Activated naive CD8-positive, alpha-beta T cell treated with anti-CD3 and anti-CD28 coated beads for 36 hours (primary cell): ENCODE results near the gene OR8G1. TPM values are rescaled to one million over a fixed set of nuclear protein-coding genes. Genes with fewer than 3 reads are reported as not detected.

Experiments used
- DNase-seq: peaks from one replicate; pipeline ENCODE4 v3.0.0; 2021
- H3K27ac Mint-ChIP-seq: one replicate; pipeline ENCODE4 v1.8.0; 2022; ENCODE audit warnings: mild to moderate bottlenecking, moderate library complexity, mixed read lengths
- H3K27me3 Mint-ChIP-seq: one replicate; pipeline ENCODE4 v1.8.0; 2022; ENCODE audit warnings: mild to moderate bottlenecking, mixed read lengths
- H3K36me3 Mint-ChIP-seq: one replicate; pipeline ENCODE4 v1.8.0; 2021; ENCODE audit warnings: mild to moderate bottlenecking, mixed read lengths
- H3K4me1 Mint-ChIP-seq: one replicate; pipeline ENCODE4 v1.8.0; 2021; ENCODE audit warnings: mixed read lengths
- H3K4me3 Mint-ChIP-seq: one replicate; pipeline ENCODE4 v1.8.0; 2022; ENCODE audit warnings: mild to moderate bottlenecking, moderate library complexity, mixed read lengths
- H3K9me3 Mint-ChIP-seq: one replicate; pipeline ENCODE4 v1.8.0; 2022; ENCODE audit warnings: mixed read lengths
- total RNA-seq, 2 experiments: library from RNA; stranded (reverse); gene quantifications; one replicate each; pipeline ENCODE4 v1.2.3, GENCODE V29; 2021

The OR8G1 gene
- total RNA-seq, 2 experiments from 2014 or later, result not detected

DNA sequence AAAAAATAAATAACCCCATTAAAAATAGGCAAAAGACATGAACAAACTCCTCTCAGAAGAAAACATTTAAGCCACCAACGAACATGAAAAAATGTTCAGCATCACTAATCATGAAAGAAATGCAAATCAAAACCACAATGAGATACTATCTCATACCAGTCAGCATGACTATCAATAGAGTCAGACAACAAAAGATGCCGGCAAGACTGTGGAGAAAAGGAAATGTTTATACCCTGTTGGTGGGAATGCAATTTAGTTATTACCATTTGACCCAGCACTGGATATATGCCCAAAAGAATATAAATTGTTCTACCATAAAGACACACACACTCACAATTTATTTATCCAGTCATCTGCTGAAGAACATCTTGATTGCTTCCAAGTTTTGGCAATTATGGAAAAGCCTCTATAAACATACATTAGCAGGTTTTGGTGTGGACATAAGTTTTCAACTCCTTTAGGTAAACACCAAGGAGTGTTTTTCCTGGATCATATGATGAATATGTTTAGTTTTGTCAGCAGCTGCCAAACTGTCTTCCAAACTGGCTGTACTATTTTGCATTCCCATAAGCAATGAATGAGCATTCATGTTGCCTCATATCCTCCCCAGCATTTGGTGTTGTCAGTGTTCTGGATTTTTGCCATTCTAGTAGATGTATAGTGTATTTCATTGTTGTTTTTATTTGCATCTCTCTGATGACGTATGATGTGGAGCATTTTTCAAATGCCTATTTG lies 44.9 kb downstream of the OR8G1 start:
- H3K4me1 Mint-ChIP-seq, result no peaks in the 10 kb centered on the region
- peaks cover 10% of the 10 kb centered on the region for H3K9me3 Mint-ChIP-seq
- no peaks in the 10 kb centered on the region for H3K27me3 Mint-ChIP-seq
- no peak overlapping the region for H3K4me3 Mint-ChIP-seq
- no peak for DNase-seq
- no peaks in the 10 kb centered on the region for H3K36me3 Mint-ChIP-seq
- no peak overlapping the region for H3K27ac Mint-ChIP-seq

- Mint-ChIP-seq H3K36me3 (no peaks in the 10 kb centered on the region), H3K27ac (no peak overlapping the region), H3K4me3 (no peak overlapping the region), H3K27me3 (peaks cover 5% of the 10 kb centered on the region), H3K4me1 (no peaks in the 10 kb centered on the region), H3K9me3 (peaks cover 5% of the 10 kb centered on the region)
- no peak for DNase-seq
Measured at GRCh38 chr11:124294687-124295086, 53.8 kb downstream of the OR8G1 start.

GRCh38 chr11:124296016-124296415 lies 55.1 kb downstream of the OR8G1 start:
- no peak for DNase-seq
- H3K27me3 Mint-ChIP-seq, result peaks cover 5% of the 10 kb centered on the region
- no peak overlapping the region for H3K27ac Mint-ChIP-seq
- H3K4me3 Mint-ChIP-seq, result no peak overlapping the region
- peaks cover 4% of the 10 kb centered on the region for H3K9me3 Mint-ChIP-seq
- H3K4me1 Mint-ChIP-seq, result no peaks in the 10 kb centered on the region
- H3K36me3 Mint-ChIP-seq, result no peaks in the 10 kb centered on the region

DNA sequence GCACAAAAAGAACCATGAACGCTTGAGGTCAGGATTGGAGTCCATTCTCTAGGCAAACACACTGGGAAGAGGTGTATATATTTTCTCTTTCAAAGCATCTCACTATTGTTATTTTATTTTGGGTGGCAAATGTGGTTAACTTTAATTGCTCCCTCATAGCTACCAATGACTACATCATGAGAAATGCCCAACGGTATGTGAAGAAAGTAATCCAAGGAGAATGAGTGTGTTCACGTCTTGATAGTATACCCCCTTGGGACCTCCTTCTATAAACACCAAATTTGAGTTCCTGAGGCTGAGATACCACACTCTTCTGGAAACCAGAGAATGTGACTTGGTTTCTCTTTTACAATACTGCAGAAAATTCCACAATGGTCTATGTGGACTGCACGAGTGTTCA lies 57.0 kb downstream of the OR8G1 start:
- DNase-seq, result no peak
- H3K27ac Mint-ChIP-seq, result no peak overlapping the region
- H3K4me1 Mint-ChIP-seq, result no peaks in the 10 kb centered on the region
- H3K4me3 Mint-ChIP-seq, result no peak overlapping the region
- peaks cover 1% of the 10 kb centered on the region for H3K9me3 Mint-ChIP-seq
- peaks cover 5% of the 10 kb centered on the region for H3K27me3 Mint-ChIP-seq
- no peaks in the 10 kb centered on the region for H3K36me3 Mint-ChIP-seq

GRCh38 chr11:124301548-124301947 lies 60.7 kb downstream of the OR8G1 start:
- Mint-ChIP-seq H3K36me3 (no peaks in the 10 kb centered on the region), H3K9me3 (peaks cover 1% of the 10 kb centered on the region), H3K27ac (no peak overlapping the region), H3K27me3 (peaks cover 7% of the 10 kb centered on the region), H3K4me1 (no peaks in the 10 kb centered on the region), H3K4me3 (no peak overlapping the region)
- no peak for DNase-seq

- Mint-ChIP-seq H3K27me3 (peaks cover 12% of the 10 kb centered on the region), H3K36me3 (no peaks in the 10 kb centered on the region), H3K4me3 (no peak overlapping the region), H3K4me1 (no peaks in the 10 kb centered on the region), H3K27ac (no peak overlapping the region), H3K9me3 (peaks cover 1% of the 10 kb centered on the region)
- DNase-seq, result no peak
Measured at GRCh38 chr11:124302347-124303125, 61.6 kb downstream of the OR8G1 start.

Other genes with a start within 250 kb of the OR8G1 start
- gene OR10G6, start 245.9 kb upstream of the OR8G1 start, total RNA-seq, result not detected
- gene OR10G4, start 228.1 kb upstream of the OR8G1 start, total RNA-seq, result not detected
- not detected for gene OR10G9, start 218.1 kb upstream of the OR8G1 start, total RNA-seq
- not detected for gene OR10G8, start 214.3 kb upstream of the OR8G1 start, total RNA-seq
- not detected for gene OR10G7, start 199.8 kb upstream of the OR8G1 start, total RNA-seq
- 1 to 10 TPM; 4.3 to 5.2 TPM for gene VWA5A, start 125.6 kb upstream of the OR8G1 start, total RNA-seq
- not detected for gene OR10D3, start 57.8 kb upstream of the OR8G1 start, total RNA-seq
- not detected for gene OR8G5, start 15.3 kb downstream of the OR8G1 start, total RNA-seq
- not detected for gene OR8D1, start 72.9 kb downstream of the OR8G1 start, total RNA-seq
- gene OR8D2, start 79.1 kb downstream of the OR8G1 start, total RNA-seq, result not detected
- not detected for gene OR8B2, start 143.4 kb downstream of the OR8G1 start, total RNA-seq
- not detected for gene OR8B3, start 157.9 kb downstream of the OR8G1 start, total RNA-seq
- not detected for gene OR8B4, start 183.8 kb downstream of the OR8G1 start, total RNA-seq
- gene OR8B8, start 204.6 kb downstream of the OR8G1 start, total RNA-seq, result not detected